22Rv1 (cell line): ENCODE data around the gene GP1BB.
"Not testable (repeated sequence)": the region's sequence is repeated elsewhere in the genome, so short reads cannot be mapped to it uniquely, and the experiment has no call there.

Experiments
- H3K27ac ChIP-seq: fragments of 450-650 bp; 2 replicates; pipeline ENCODE4 v1.5.1; 2017
- CTCF ChIP-seq: fragments of 450-650 bp; IDR thresholded peaks from 2 replicates; pipeline ENCODE4 v1.5.1; 2017; ENCODE audit warnings: mild to moderate bottlenecking
- ZFX ChIP-seq: fragments of 450-650 bp; IDR thresholded peaks from 2 replicates; pipeline ENCODE4 v1.6.1; 2017; ENCODE audit warnings: antibody characterized with exemption, borderline replicate concordance

Gene GP1BB

DNA sequence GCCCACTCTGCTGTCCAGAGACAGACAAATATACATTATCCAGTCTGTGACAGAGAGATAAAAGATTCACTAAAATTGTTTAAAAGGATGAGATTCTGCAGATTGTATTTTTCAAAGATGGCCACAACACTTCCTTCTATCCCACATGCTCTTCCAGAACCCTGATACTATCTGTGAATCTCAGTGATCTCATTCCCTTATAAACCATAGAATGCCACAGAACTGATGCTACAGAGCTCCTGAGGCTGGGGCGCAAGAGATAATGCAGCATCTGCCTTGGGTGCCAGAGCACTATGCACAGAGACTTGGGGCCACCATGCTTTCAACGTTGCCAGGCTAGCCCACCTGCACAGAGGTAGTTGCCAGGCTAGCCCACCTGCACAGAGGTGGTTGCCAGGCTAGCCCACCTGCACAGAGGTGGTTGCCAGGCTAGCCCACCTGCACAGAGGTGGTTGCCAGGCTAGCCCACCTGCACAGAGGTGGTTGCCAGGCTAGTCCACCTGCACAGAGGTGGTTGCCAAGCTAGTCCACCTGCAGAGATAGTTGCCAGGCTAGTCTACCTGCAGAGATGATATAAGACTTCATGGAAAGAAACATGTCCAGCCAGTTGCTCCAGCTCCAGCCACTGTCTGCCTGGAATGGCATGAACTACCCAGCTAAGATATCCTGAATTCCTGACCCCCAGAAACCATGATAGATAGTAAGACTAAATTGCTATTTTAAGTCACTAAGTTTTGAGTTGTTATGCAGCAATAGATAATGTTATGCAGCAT, 26.6 kb upstream of the GP1BB start:
- no peak overlapping the region for H3K27ac ChIP-seq
- TF ChIP-seq CTCF (no peak), ZFX (no peak)

- not testable (repeated sequence) for H3K27ac ChIP-seq
Measured at GRCh38 chr22:19697871-19698270, 25.5 kb upstream of the GP1BB start.

DNA sequence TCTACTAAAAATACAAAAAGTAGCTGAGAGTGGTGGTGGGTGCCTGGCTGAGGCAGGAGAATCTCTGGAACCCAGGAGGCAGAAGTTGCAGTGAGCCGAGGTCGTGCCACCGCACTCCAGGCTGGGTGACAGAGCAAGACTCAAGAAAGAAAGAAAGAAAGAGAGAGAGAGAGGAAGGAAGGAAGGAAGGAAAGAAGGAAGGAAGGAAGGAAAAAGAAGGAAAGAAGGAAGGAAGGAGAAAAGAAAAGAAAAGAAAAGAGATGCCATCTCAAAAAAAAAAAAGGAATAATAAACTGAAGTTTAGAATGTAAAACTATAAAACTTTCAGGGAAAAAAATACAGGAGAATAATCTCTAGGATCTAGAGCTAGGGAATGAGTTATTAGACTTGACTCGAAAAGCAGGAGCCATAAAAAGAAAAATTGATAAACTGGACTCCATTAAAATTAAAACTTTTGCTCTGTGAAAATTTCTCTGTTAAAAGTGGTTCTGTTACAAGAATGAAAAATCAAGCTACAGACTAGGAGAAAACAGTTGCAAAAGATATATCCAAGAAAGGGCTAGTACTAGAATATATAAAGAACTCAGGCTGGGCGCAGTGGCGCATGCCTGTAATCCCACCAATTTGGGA, 22.4 kb upstream of the GP1BB start:
- TF ChIP-seq ZFX (no peak), CTCF (no peak)
- no peak overlapping the region for H3K27ac ChIP-seq

GRCh38 chr22:19701420-19702145, 21.8 kb upstream of the GP1BB start:
- TF ChIP-seq ZFX (no peak), CTCF (no peak)
- no peak overlapping the region for H3K27ac ChIP-seq

DNA sequence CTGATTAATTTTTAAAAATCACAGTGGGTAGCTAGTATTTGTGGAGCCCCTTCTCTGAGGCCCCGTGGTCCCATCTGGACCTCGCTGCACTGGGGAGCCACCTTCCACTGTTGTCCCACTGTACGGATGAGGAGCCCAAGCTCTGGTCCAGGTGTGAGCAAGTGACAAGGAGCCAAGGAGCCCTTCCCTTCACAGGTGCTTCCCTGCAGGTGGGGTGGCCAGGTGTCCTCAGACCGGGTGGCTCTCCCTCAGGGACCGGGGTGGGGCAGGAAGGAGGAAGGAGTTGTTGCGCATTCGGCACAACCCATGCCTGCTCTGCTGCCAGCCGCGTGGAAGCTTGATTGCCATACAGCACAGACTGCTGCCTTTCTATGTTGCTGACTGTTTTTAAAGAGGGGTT, 19.5 kb upstream of the GP1BB start:
- TF ChIP-seq ZFX (no peak), CTCF (no peak)
- no peak overlapping the region for H3K27ac ChIP-seq

DNA sequence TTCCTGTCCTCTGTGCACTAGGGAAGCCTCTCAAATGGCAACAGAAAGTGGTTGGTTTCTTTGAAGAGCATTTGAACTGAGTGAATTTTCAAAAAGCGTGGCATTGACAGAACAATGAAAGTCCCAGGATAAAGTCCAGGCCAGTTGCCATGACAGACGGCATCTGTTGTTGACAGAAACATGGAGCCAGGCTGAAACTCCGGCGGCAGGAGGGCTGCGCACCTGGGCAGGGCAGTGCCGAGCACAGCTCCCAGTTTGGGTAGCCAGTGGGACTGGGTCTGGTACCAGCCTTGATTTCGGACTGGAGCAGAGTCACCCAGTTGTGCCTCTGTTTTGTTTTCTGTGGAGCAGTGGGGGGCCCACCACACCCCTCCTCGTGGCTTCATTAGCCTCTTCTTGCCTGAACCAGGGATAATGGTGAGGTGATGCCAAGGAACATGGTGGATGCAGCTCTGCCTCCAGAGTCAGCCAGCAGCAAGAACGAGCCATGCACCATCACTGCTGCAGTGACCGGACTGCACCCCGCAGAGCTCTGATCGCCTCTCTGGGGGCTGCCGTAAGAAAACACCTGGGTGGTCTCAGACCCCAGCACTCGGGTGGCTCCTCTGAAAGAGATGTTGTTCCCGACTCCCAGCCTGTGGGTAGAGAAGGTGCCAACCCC, 18.9 kb upstream of the GP1BB start:
- no peak for TF ChIP-seq CTCF
- TF ChIP-seq ZFX, result no peak

DNA sequence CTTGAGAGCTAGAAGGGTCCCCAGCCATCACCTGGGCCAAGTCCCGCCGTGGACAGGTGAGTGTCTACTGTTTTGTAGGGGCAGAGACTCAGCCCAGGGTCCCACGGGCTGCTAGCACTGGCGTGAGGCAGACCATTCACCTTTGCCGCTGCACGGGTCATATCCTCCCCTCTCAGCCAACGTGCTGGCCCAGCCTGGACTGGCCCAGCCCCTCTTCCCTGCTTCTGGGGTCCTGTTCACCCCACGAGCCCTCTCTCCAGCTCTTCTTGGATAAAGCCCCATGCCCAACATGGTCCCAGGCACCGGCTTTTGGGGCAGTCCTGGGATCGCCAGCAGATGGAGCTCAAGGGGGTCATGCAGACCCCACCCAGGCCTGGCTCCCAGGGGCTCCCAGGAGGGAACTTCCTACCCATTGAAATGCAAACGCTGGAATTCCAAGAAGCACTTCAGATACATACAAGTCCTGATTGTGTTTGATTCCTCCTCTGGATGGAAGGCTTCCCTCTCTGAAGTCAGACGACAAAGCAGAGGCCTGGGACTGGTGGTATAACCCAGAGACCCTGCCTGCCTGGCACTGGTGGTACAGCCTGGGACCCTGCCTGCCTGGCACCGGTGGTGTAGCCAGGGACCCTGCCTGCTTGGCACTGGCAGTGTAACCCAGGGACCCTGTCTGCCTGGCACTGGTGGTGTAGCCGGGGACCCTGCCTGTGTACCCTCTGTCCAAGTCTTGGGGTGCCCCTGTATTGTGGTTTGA, 18.0 kb upstream of the GP1BB start:
- H3K27ac ChIP-seq, result no peak overlapping the region
- TF ChIP-seq CTCF, result no peak
- no peak for TF ChIP-seq ZFX

More for the DNA sequence above, 18.9 kb upstream of the GP1BB start:
- H3K27ac ChIP-seq, result no peak overlapping the region
